PC-3 (cell line): Measurements from ENCODE around the gene USP17L18. TPM values are rescaled to one million over a fixed set of nuclear protein-coding genes. Genes with fewer than 3 reads are reported as not detected.
"Not testable (repeated sequence)": the region's sequence is repeated elsewhere in the genome, so short reads cannot be mapped to it uniquely, and the experiment has no call there.

Experiments
- ATAC-seq: fragments of 200-7000 bp; cut with Tn5 transposase; 2 replicates; pipeline ENCODE4 v1.9.1; 2020; ENCODE audit warnings: mild to moderate bottlenecking, moderate library complexity
- Bru-seq: library from RNA; stranded (reverse); fragments of 400-500 nt; gene quantifications from one replicate; lab custom pipeline; 2021; lab: Mats Ljungman, UMichigan
- BruChase-seq, 2 experiments: library from RNA; stranded (reverse); fragments of 400-500 nt; gene quantifications; one replicate each; lab custom pipeline; 2021; lab: Mats Ljungman, UMichigan
- BruUV-seq: library from RNA; stranded (reverse); fragments of 400-500 nt; replicated peaks from 2 replicates; lab custom pipeline; 2021; lab: Mats Ljungman, UMichigan
- CTCF ChIA-PET: fragments of 300-600 bp; sonication (Branson Sonifier 250); formaldehyde crosslinking; loops from one replicate; lab custom pipeline; 2022; ENCODE audit warnings: antibody characterized with exemption; lab: Charles Lee
- POLR2A ChIA-PET: fragments of 300-600 bp; sonication (Branson Sonifier 250); formaldehyde crosslinking; loops from one replicate; lab custom pipeline; 2022; ENCODE audit warnings: antibody characterized with exemption; ENCODE audit not compliant: unreplicated experiment; lab: Charles Lee
- DNase-seq: peaks from one replicate; pipeline ENCODE4 v3.0.0-alpha.2; 2015
- H2AFZ ChIP-seq: fragments of 300-600 bp; sonication (generic); 2 replicates; pipeline ENCODE4 v1.6.0; 2016; ENCODE audit warnings: antibody characterized with exemption, low read length
- H3F3A ChIP-seq: fragments of 300-600 bp; sonication (generic); one replicate; pipeline ENCODE4 v1.6.0; 2017; ENCODE audit warnings: antibody characterized with exemption, low read length, control low read depth, mild to moderate bottlenecking; ENCODE audit not compliant: unreplicated experiment
- H3K27ac ChIP-seq: fragments of 300-600 bp; sonication (generic); 2 replicates; pipeline ENCODE4 v1.5.1; 2016; ENCODE audit warnings: mild to moderate bottlenecking, low read length
- H3K27me3 ChIP-seq: fragments of 300-600 bp; sonication (generic); 2 replicates; pipeline ENCODE4 v1.6.1; 2016; ENCODE audit warnings: low read length, mixed read lengths
- H3K36me3 ChIP-seq: fragments of 300-600 bp; sonication (generic); 2 replicates; pipeline ENCODE4 v1.6.1; 2016; ENCODE audit warnings: low read depth, mixed run types, low read length, mixed read lengths
- H3K4me1 ChIP-seq: fragments of 300-600 bp; sonication (generic); 2 replicates; pipeline ENCODE4 v1.5.1; 2016; ENCODE audit warnings: low read length; ENCODE audit not compliant: insufficient read depth
- H3K4me2 ChIP-seq: fragments of 300-600 bp; sonication (generic); 2 replicates; pipeline ENCODE4 v1.6.0; 2016; ENCODE audit warnings: low read length
- H3K4me3 ChIP-seq: fragments of 300-600 bp; sonication (generic); 2 replicates; pipeline ENCODE4 v1.5.1; 2016; ENCODE audit warnings: mild to moderate bottlenecking, low read length, mixed read lengths
- H3K79me2 ChIP-seq: fragments of 300-600 bp; sonication (generic); 2 replicates; pipeline ENCODE4 v1.6.1; 2017; ENCODE audit warnings: low read length, mixed read lengths
- H3K9ac ChIP-seq: fragments of 300-600 bp; sonication (generic); 2 replicates; pipeline ENCODE4 v1.6.0; 2016; ENCODE audit warnings: mild to moderate bottlenecking, low read length
- H3K9me2 ChIP-seq: fragments of 300-600 bp; sonication (generic); replicated peaks from 2 replicates; pipeline ENCODE4 v1.6.1; 2016; ENCODE audit warnings: mixed run types, low read length, mixed read lengths
- H3K9me3 ChIP-seq: fragments of 300-600 bp; sonication (generic); 2 replicates; pipeline ENCODE4 v1.6.1; 2016; ENCODE audit warnings: low read length, mixed read lengths
- H4K20me1 ChIP-seq: fragments of 300-600 bp; sonication (generic); 2 replicates; pipeline ENCODE4 v1.6.1; 2016; ENCODE audit warnings: low read length, mixed read lengths
- intact Hi-C: fragments of 100-400 bp; cut with micrococcal nuclease; formaldehyde crosslinking; loops from 2 replicates; pipeline ENCODE4 v1.9.0; 2023
- long read RNA-seq: library from polyadenylated mRNA; unstranded; transcript quantifications from one replicate; pipeline ENCODE4 v2.0.0, GENCODE V29; 2021; ENCODE audit not compliant: unreplicated experiment
- total RNA-seq: library from RNA; depleted of rRNA; stranded (reverse); fragments of >200 nt; gene quantifications from 2 replicates; pipeline ENCODE4 v1.2.3, GENCODE V29; 2014; rRNA removed

USP17L18 gene, protein sequence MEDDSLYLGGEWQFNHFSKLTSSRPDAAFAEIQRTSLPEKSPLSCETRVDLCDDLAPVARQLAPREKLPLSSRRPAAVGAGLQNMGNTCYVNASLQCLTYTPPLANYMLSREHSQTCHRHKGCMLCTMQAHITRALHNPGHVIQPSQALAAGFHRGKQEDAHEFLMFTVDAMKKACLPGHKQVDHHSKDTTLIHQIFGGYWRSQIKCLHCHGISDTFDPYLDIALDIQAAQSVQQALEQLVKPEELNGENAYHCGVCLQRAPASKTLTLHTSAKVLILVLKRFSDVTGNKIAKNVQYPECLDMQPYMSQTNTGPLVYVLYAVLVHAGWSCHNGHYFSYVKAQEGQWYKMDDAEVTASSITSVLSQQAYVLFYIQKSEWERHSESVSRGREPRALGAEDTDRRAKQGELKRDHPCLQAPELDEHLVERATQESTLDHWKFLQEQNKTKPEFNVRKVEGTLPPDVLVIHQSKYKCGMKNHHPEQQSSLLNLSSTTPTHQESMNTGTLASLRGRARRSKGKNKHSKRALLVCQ
- not detected in 2 replicates for total RNA-seq
- Bru-seq, nascent RNA: not detected
- BruChase-seq, experiment 1, labeled RNA remaining after a 6-hour chase: not detected
- not detected for BruChase-seq, experiment 2, labeled RNA remaining after a 2-hour chase
- long read RNA-seq: 0 reads

DNA sequence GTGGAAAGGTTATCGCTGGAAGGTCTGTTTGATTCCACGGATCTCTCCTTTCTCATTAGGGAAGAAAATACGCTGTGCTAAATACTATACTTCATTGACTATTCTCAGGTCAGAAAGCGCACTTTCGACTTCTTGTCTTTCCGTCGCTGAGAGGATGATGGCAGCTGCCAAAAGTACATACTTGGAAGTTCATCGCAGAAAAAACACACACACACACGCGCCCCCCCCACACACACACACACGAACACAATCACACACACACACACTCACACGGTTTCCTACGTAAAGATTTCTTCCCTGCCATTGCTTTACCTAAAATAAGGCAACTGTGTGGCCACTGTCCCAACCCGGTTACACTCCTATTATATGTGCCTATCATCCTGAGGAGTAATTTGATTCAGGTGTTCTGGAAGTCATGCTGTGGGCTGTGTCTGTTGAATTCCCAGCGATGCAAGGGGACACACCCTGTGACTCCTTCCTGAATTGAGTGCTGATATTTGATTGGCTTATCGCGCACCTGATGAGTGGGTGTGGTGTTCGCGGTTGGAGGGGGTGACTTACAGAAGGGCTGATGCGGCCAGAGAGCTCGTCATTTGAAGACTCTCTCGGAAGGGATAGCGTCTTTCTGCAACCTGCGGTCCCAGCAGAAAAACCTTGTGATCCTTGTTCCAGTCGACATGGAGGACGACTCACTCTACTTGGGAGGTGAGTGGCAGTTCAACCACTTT, at the start of gene USP17L18:
Gene USP17L18 (plus strand): TSS at position 678 of the 728 bp plus-strand sequence. CDS start 0 bp downstream, at position 678.
- H4K20me1 ChIP-seq, H3K9me3 ChIP-seq, H3K4me3 ChIP-seq, POLR2A ChIA-PET, H3F3A ChIP-seq, H3K27me3 ChIP-seq, CTCF ChIA-PET, H3K36me3 ChIP-seq, H2AFZ ChIP-seq, BruUV-seq, H3K9me2 ChIP-seq, H3K79me2 ChIP-seq, DNase-seq, H3K4me1 ChIP-seq, intact Hi-C loops, ATAC-seq, H3K27ac ChIP-seq, H3K9ac ChIP-seq, H3K4me2 ChIP-seq: not testable (repeated sequence)

DNA sequence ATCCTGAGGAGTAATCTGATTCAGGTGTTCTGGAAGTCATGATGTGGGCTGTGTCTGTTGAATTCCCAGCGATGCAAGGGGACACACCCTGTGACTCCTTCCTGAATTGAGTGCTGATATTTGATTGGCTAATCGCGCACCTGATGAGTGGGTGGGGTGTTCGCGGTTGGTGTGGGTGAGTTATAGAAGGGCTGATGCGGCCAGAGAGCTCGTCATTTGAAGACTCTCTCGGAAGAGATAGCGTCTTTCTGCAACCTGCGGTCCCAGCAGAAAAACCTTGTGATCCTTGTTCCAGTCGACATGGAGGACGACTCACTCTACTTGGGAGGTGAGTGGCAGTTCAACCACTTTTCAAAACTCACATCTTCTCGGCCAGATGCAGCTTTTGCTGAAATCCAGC, 38.1 kb upstream of the USP17L18 start, which contains the start of gene USP17L10:
Gene USP17L10 (plus strand): TSS at position 301 of the 400 bp plus-strand sequence. CDS start 0 bp downstream, at position 301.
- CTCF ChIA-PET, ATAC-seq, DNase-seq, H3K4me2 ChIP-seq, H3K36me3 ChIP-seq, H3K4me1 ChIP-seq, POLR2A ChIA-PET, H3K27me3 ChIP-seq, BruUV-seq, H4K20me1 ChIP-seq, H2AFZ ChIP-seq, H3F3A ChIP-seq, H3K27ac ChIP-seq, H3K9ac ChIP-seq, H3K4me3 ChIP-seq, H3K79me2 ChIP-seq, H3K9me3 ChIP-seq, H3K9me2 ChIP-seq, intact Hi-C loops: not testable (repeated sequence)

GRCh38 chr4:9214701-9215100, 33.7 kb upstream of the USP17L18 start:
- CTCF ChIA-PET: not testable (repeated sequence)

GRCh38 chr4:9215105-9215504, 33.3 kb upstream of the USP17L18 start, which contains the start of gene USP17L11:
Gene USP17L11 (plus strand): TSS chr4:9215405. CDS start chr4:9215405, 0 bp downstream.
- H3K79me2 ChIP-seq, CTCF ChIA-PET, BruUV-seq, H3K9me3 ChIP-seq, H3K4me3 ChIP-seq, H3K9me2 ChIP-seq, POLR2A ChIA-PET, H3F3A ChIP-seq, H3K4me2 ChIP-seq, H3K36me3 ChIP-seq, H3K9ac ChIP-seq, H2AFZ ChIP-seq, H3K27me3 ChIP-seq, ATAC-seq, DNase-seq, H3K27ac ChIP-seq, H3K4me1 ChIP-seq, intact Hi-C loops, H4K20me1 ChIP-seq: not testable (repeated sequence)

More at GRCh38 chr4:9214701-9215100, 33.7 kb upstream of the USP17L18 start:
- DNase-seq, H2AFZ ChIP-seq, H3K4me3 ChIP-seq, intact Hi-C loops, H3K27me3 ChIP-seq, H3K79me2 ChIP-seq, H3K4me1 ChIP-seq, POLR2A ChIA-PET, H4K20me1 ChIP-seq, H3K4me2 ChIP-seq, H3K9ac ChIP-seq, ATAC-seq, H3F3A ChIP-seq, H3K36me3 ChIP-seq, H3K27ac ChIP-seq, BruUV-seq, H3K9me2 ChIP-seq, H3K9me3 ChIP-seq: not testable (repeated sequence)

DNA sequence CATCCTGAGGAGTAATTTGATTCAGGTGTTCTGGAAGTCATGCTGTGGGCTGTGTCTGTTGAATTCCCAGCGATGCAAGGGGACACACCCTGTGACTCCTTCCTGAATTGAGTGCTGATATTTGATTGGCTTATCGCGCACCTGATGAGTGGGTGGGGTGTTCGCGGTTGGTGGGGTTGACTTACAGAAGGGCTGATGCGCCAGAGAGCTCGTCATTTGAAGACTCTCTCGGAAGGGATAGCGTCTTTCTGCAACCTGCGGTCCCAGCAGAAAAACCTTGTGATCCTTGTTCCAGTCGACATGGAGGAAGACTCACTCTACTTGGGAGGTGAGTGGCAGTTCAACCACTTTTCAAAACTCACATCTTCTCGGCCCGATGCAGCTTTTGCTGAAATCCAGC, 28.6 kb upstream of the USP17L18 start, which contains the start of gene USP17L12:
Gene USP17L12 (plus strand): TSS at position 301 of the 400 bp plus-strand sequence. CDS start 0 bp downstream, at position 301.
- CTCF ChIA-PET, H3K79me2 ChIP-seq, H3K4me3 ChIP-seq, H3F3A ChIP-seq, H3K4me1 ChIP-seq, ATAC-seq, H2AFZ ChIP-seq, H3K27me3 ChIP-seq, H3K9ac ChIP-seq, H3K36me3 ChIP-seq, H4K20me1 ChIP-seq, H3K4me2 ChIP-seq, POLR2A ChIA-PET, intact Hi-C loops, BruUV-seq, H3K9me3 ChIP-seq, DNase-seq, H3K9me2 ChIP-seq, H3K27ac ChIP-seq: not testable (repeated sequence)

- CTCF ChIA-PET, POLR2A ChIA-PET, intact Hi-C loops: not testable (repeated sequence)
These were observed 23.8 kb upstream of the USP17L18 start, which contains the start of gene USP17L13 for GRCh38 chr4:9224596-9224995. Gene USP17L13 (plus strand): TSS chr4:9224896. CDS start chr4:9224896, 0 bp downstream.

More at GRCh38 chr4:9224596-9224995, 23.8 kb upstream of the USP17L18 start, which contains the start of gene USP17L13:
- H4K20me1 ChIP-seq, DNase-seq, H3F3A ChIP-seq, ATAC-seq, H3K4me1 ChIP-seq, H3K9me3 ChIP-seq, H3K79me2 ChIP-seq, H3K27me3 ChIP-seq, H2AFZ ChIP-seq, H3K27ac ChIP-seq, BruUV-seq, H3K9ac ChIP-seq, H3K4me3 ChIP-seq, H3K4me2 ChIP-seq, H3K36me3 ChIP-seq, H3K9me2 ChIP-seq: not testable (repeated sequence)
